K562 (cell line): ENCODE measurements around the gene TPO. TPM values are rescaled to one million over a fixed set of nuclear protein-coding genes. Genes with fewer than 3 reads are reported as not detected.

Experiments
- CXXC5 ChIP-seq: fragments of 250-450 bp; sonication (Bioruptor Pico); IDR thresholded peaks from 2 replicates; pipeline ENCODE4 v1.8.0; 2022; ENCODE audit warnings: inconsistent platforms, mild to moderate bottlenecking, moderate library complexity
- NELFE ChIP-seq: IDR thresholded peaks from 2 replicates; pipeline ENCODE4 v1.6.1; 2011; ENCODE audit warnings: mild to moderate bottlenecking; ENCODE audit not compliant: insufficient read depth, insufficient read length
- SMC3 ChIP-seq: conservative IDR thresholded peaks from 2 replicates; pipeline ENCODE4 v1.6.1; 2011; ENCODE audit warnings: low read depth, low read length, improper control_type of control experiment; ENCODE audit not compliant: insufficient read depth
- STAG1 ChIP-seq: sonication (generic); formaldehyde crosslinking; IDR thresholded peaks from 2 replicates; pipeline ENCODE4 v1.5.0; 2020; ENCODE audit warnings: missing genetic modification reagents, borderline replicate concordance
- TCFL5 ChIP-seq: fragments of 250-450 bp; sonication (Bioruptor Pico); conservative IDR thresholded peaks from 2 replicates; pipeline ENCODE4 v1.6.1; 2021; ENCODE audit warnings: mild to moderate bottlenecking, moderate library complexity, matching md5 sums
- ZSCAN32 ChIP-seq: fragments of 450-650 bp; formaldehyde crosslinking; IDR thresholded peaks from 2 replicates; pipeline ENCODE4 v1.4.0; 2020; ENCODE audit warnings: mild to moderate bottlenecking, moderate library complexity
- polyA plus RNA-seq, 8 experiments: library from polyadenylated mRNA; depleted of rRNA in 4 of 8; stranded (reverse) in 5 of 8; unstranded in 3 of 8; fragments of >200 nt; fragmentation: Nextera tagmentation in 2 of 8; fragmentation: Illumina TruSeq in 1 of 8; extraction: Ambion mirVana in 2 of 8; extraction: Trizol in 1 of 8; gene quantifications; 2 replicates each; pipeline versions ENCODE4 v1.2.1 to v1.2.3, GENCODE V29; 2011 to 2014; ENCODE audit warnings: inconsistent platforms in 1 of 8, missing spikeins in 1 of 8
- total RNA-seq, 7 experiments: library from RNA; depleted of rRNA in 6 of 7; stranded (reverse); fragments of >200 nt in 6 of 7; fragmentation: Illumina TruSeq in 2 of 7; extraction: Trizol in 2 of 7; gene quantifications; 2 replicates each; pipeline versions ENCODE4 v1.2.1 to v1.2.3, GENCODE V29; 2011 to 2021; ENCODE audit warnings: low replicate concordance in 1 of 7
- TF ChIP-seq, protein P1 (sequence below), 2 experiments: fragments of 450-650 bp; formaldehyde crosslinking in 1 of 2; IDR thresholded peaks; 2 replicates each; pipeline versions ENCODE4 v1.4.0 to v1.6.1; 2014 to 2020; ENCODE audit warnings: mild to moderate bottlenecking in 2 of 2, borderline replicate concordance in 1 of 2, low read depth in 1 of 2
- TF ChIP-seq, protein P2 (sequence below), 3 experiments: IDR thresholded peaks in 2 of 3; conservative IDR thresholded peaks in 1 of 3; 2 replicates each; pipeline ENCODE4 v1.5.1; 2011 to 2012; ENCODE audit warnings: low read length in 3 of 3, mild to moderate bottlenecking in 3 of 3, control low read depth in 2 of 3, improper control_type of control experiment in 1 of 3, inconsistent platforms in 1 of 3, low read depth in 1 of 3, mixed read lengths in 1 of 3, moderate library complexity in 1 of 3; ENCODE audit not compliant: insufficient read depth in 2 of 3

The TPO gene
- total and polyA plus RNA-seq, 9 of the 15 experiments (the other 6 are each of a cell fraction or from before 2014, with no cell fraction given), result not detected

DNA sequence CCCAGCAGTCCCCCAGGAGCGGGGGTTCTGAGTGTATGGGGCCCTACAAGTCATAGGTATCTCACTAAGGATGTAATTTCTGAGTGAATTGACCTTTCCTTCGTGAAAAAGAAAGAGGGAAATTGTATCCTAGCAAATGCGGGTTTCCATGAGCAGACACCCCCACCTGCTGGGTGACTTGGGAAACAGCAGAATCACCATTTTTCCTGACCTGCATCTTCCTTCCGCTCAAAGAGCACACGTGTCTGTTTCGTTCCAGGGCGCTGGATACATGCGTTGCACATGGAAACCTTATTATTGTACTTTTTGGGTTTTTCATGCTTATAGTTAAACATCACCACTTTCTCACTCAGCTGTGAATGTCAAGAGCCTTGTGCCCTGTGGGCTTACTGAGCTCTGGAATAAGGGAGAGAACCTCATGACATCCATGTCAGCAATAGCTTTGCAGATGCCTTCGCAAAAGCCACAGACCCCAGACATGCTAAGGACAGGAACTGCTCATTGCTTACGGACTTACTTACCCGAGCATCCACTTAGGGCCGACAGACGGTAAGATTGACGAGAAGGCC lies 132.8 kb downstream of the TPO start (continued):
- TF ChIP-seq, protein P1, sequence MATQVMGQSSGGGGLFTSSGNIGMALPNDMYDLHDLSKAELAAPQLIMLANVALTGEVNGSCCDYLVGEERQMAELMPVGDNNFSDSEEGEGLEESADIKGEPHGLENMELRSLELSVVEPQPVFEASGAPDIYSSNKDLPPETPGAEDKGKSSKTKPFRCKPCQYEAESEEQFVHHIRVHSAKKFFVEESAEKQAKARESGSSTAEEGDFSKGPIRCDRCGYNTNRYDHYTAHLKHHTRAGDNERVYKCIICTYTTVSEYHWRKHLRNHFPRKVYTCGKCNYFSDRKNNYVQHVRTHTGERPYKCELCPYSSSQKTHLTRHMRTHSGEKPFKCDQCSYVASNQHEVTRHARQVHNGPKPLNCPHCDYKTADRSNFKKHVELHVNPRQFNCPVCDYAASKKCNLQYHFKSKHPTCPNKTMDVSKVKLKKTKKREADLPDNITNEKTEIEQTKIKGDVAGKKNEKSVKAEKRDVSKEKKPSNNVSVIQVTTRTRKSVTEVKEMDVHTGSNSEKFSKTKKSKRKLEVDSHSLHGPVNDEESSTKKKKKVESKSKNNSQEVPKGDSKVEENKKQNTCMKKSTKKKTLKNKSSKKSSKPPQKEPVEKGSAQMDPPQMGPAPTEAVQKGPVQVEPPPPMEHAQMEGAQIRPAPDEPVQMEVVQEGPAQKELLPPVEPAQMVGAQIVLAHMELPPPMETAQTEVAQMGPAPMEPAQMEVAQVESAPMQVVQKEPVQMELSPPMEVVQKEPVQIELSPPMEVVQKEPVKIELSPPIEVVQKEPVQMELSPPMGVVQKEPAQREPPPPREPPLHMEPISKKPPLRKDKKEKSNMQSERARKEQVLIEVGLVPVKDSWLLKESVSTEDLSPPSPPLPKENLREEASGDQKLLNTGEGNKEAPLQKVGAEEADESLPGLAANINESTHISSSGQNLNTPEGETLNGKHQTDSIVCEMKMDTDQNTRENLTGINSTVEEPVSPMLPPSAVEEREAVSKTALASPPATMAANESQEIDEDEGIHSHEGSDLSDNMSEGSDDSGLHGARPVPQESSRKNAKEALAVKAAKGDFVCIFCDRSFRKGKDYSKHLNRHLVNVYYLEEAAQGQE (IDR thresholded peaks at IDR 0.05; ENCODE audit: borderline replicate concordance), result peak; percentile 74; the same call in 1 of the 2 replicates
- TF ChIP-seq, protein P1 (CRISPR knock-in tag; IDR thresholded peaks at IDR 0.05; ENCODE audit: low read depth), result no peak
- TF ChIP-seq ZSCAN32 (CRISPR knock-in tag) (no peak), SMC3 (peak; percentile 73; the same call in 1 of the 2 replicates), CXXC5 (CRISPR knock-in tag) (no peak), TCFL5 (CRISPR knock-in tag) (no peak), NELFE (no peak), STAG1 (CRISPR knock-in tag) (peak; percentile 15; the same call in 1 of the 2 replicates)
- TF ChIP-seq, protein P2, sequence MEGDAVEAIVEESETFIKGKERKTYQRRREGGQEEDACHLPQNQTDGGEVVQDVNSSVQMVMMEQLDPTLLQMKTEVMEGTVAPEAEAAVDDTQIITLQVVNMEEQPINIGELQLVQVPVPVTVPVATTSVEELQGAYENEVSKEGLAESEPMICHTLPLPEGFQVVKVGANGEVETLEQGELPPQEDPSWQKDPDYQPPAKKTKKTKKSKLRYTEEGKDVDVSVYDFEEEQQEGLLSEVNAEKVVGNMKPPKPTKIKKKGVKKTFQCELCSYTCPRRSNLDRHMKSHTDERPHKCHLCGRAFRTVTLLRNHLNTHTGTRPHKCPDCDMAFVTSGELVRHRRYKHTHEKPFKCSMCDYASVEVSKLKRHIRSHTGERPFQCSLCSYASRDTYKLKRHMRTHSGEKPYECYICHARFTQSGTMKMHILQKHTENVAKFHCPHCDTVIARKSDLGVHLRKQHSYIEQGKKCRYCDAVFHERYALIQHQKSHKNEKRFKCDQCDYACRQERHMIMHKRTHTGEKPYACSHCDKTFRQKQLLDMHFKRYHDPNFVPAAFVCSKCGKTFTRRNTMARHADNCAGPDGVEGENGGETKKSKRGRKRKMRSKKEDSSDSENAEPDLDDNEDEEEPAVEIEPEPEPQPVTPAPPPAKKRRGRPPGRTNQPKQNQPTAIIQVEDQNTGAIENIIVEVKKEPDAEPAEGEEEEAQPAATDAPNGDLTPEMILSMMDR (IDR thresholded peaks at IDR 0.05 in 2 of 3, conservative IDR thresholded peaks at IDR 0.05 in 1 of 3; ENCODE audit: insufficient read depth in 2 of 3, low read depth in 1 of 3, low read length in 3 of 3), result peak; percentile 69 to 84 (median 81)
